Measurements from ENCODE around the gene FGF18. TPM values are rescaled to one million over a fixed set of nuclear protein-coding genes. Genes with fewer than 3 reads are reported as not detected.

FGF18 gene
- total and polyA plus RNA-seq, 9 donors = 0.27 to 7.9 (median 0.53) TPM; not detected in 1

DNA sequence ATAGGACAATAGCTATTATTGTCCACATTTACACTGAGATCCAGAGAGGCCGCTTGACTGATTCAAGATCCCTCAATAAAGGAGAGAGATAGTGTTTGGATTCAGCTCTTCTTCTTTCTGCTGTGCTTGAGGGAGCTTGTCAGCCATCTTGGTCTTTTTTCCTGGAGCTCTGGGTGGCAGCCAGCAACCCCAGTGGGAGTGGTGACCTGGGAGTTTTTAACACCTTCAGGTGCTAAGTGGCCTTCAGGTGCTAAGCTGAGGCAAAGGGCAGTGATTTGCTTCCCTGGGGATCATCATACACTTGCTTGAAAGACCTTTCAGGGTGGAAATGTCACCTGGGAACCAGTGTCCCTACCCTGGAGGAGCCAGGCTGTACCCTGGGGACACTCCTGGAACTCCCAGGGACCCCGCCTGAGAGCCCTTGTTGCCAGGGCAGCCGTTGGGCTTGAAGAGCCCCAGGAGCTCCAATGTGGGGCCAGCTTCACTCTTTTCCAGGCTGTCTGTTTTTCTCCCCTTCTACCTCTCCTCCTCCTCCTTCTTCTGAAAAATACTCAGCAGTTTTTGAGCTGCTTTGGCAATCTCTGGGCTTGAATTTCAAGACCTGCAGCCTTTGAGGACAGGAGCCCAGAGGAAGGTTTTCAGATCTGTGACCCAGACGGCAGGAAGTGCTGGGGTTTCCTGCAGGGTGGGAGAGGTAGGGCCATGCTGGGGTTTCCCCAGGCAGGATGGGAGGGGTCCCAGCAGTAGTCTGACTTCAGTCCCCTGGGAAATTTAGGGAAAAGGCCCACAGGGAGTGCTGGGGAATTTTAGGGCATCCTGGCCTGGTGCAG, 59.7 kb downstream of the FGF18 start:
- Histone ChIP-seq H3K27ac (no peak overlapping the region), H3K4me1 (ENCODE audit: insufficient read depth) (no peaks in the 10 kb centered on the region), H3K27me3 (no peaks in the 10 kb centered on the region), H3K9me3 (no peaks in the 10 kb centered on the region), H3K4me3 (no peak overlapping the region), H3K36me3 (no peaks in the 10 kb centered on the region)
- intact Hi-C loops (cut with DNase I) = no loop called here
- WGBS, 3 donors = 75 to 86% (median 78%) methylated on average over 4 of the region's 4 CpGs
- no peak for DNase-seq
- TF ChIP-seq POLR2A (IDR thresholded peaks at IDR 0.05) (no peak), EP300 (IDR thresholded peaks at IDR 0.05) (no peak)
- TF ChIP-seq, protein P1, sequence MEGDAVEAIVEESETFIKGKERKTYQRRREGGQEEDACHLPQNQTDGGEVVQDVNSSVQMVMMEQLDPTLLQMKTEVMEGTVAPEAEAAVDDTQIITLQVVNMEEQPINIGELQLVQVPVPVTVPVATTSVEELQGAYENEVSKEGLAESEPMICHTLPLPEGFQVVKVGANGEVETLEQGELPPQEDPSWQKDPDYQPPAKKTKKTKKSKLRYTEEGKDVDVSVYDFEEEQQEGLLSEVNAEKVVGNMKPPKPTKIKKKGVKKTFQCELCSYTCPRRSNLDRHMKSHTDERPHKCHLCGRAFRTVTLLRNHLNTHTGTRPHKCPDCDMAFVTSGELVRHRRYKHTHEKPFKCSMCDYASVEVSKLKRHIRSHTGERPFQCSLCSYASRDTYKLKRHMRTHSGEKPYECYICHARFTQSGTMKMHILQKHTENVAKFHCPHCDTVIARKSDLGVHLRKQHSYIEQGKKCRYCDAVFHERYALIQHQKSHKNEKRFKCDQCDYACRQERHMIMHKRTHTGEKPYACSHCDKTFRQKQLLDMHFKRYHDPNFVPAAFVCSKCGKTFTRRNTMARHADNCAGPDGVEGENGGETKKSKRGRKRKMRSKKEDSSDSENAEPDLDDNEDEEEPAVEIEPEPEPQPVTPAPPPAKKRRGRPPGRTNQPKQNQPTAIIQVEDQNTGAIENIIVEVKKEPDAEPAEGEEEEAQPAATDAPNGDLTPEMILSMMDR (IDR thresholded peaks at IDR 0.05) = no peak

DNA sequence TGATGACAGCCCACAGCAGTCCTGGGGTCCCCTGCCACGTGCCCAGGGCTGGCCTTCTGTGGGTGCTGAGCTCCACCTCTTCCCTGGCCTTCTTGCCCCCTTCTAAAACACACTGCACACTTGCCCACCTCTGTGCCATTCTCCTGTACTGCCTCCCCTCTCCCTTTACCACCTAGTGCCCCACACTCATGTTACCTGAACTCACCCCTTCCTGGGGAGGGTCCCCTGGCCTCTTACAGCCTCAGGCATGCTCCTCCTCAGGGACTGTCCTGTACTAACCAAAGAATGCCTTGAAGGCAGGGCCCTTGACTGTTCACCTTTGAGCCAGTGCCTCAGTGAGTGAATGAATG, 60.3 kb downstream of the FGF18 start:
- TF ChIP-seq EP300 (IDR thresholded peaks at IDR 0.05) = no peak
- TF ChIP-seq POLR2A (IDR thresholded peaks at IDR 0.05) = no peak
- TF ChIP-seq, protein P1 (IDR thresholded peaks at IDR 0.05) = no peak
- intact Hi-C loops (cut with DNase I) = no loop called here
- WGBS, 3 donors = 65 to 100% (median 81%) methylated on average over 1 of the region's 1 CpG

DNA sequence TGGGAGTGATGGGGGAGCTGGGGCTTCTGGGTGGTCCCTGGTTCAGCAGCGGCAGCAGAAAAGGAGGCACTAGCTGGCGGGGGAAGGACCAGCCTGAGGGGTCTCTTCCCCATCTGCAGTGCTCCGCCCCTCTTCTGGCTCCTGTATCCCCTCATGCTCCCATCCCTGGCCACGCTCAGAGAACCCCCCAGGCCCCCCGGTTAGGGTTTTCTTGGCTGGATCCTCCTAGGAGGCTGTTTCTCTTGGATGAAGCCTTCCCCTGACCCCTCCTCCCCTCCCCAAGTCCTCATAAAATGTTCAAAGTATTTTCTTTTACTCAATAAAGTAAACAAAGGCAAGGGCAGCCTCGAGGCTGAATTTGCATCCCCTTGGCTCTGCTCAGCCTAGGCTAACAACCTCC, 60.8 kb downstream of the FGF18 start:
- no peak for DNase-seq
- H3K4me3 ChIP-seq = no peak overlapping the region
- 56 to 72% (median 68%) methylated on average over 6 of the region's 6 CpGs for WGBS, 3 donors
- no peaks in the 10 kb centered on the region for H3K36me3 ChIP-seq
- TF ChIP-seq, protein P1 (IDR thresholded peaks at IDR 0.05) = no peak
- no peak for TF ChIP-seq EP300 (IDR thresholded peaks at IDR 0.05)
- TF ChIP-seq POLR2A (IDR thresholded peaks at IDR 0.05) = no peak
- no peaks in the 10 kb centered on the region for H3K27me3 ChIP-seq
- intact Hi-C loops (cut with DNase I) = no loop called here
- H3K9me3 ChIP-seq = no peaks in the 10 kb centered on the region
- no peak overlapping the region for H3K27ac ChIP-seq
- no peaks in the 10 kb centered on the region for H3K4me1 ChIP-seq (ENCODE audit: insufficient read depth)

More for the DNA sequence above, 60.3 kb downstream of the FGF18 start:
- H3K27me3 ChIP-seq = no peaks in the 10 kb centered on the region
- H3K36me3 ChIP-seq = no peaks in the 10 kb centered on the region
- no peak for DNase-seq
- no peaks in the 10 kb centered on the region for H3K4me1 ChIP-seq (ENCODE audit: insufficient read depth)
- no peak overlapping the region for H3K27ac ChIP-seq
- H3K9me3 ChIP-seq = no peaks in the 10 kb centered on the region
- no peak overlapping the region for H3K4me3 ChIP-seq

DNA sequence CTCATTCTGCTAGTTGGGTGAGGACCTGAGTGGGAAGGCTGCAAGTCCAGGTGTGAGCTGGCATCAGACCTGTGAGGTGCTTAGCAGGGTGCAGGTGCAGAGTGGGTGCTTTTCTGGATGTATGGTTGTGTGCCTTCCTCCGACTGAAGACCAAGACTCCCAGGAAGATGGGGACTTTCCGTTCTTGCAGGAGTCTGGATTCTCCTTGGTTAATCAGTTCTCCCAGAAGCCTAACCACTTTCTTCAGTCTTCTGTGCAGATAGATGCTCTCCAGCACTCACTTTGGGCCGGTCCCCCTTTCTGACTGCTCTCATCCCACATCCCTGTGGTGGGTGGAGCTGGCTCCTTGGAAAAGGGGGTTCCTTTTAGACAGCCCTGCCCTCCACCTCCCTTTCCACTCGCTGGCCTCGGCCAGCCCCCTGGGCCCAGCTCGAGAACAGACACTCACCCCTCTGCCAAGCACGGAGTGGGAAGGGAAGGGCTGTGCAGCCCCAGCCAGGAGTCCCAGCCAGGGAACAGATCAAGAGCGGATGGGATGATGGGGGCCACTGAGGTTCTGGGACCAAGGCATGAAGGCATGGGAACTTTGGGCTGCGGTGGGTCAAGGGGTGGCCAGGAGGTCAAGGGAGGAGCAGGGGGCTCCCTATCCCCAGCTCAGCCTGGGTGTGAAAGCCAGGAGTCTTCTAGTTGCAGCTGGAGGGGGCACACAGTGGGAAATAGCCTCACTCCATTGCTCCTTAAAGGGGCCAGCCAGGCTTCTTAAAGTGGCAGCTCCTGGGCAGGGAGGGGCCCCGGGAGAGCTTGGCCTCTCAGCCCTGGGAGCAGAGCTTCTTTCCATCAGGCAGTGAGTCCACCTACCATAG, 62.4 kb downstream of the FGF18 start:
- no peak for DNase-seq
- 64 to 87% (median 85%) methylated on average over 9 to 10 of the region's 10 CpGs for WGBS, 3 donors
- intact Hi-C loops (cut with DNase I) = no loop called here

More for the DNA sequence above, 62.4 kb downstream of the FGF18 start:
- no peaks in the 10 kb centered on the region for H3K4me1 ChIP-seq (ENCODE audit: insufficient read depth)
- no peak overlapping the region for H3K4me3 ChIP-seq
- H3K27me3 ChIP-seq = no peaks in the 10 kb centered on the region
- TF ChIP-seq EP300 (IDR thresholded peaks at IDR 0.05) (no peak), POLR2A (IDR thresholded peaks at IDR 0.05) (no peak)
- TF ChIP-seq, protein P1 (IDR thresholded peaks at IDR 0.05) = no peak
- no peaks in the 10 kb centered on the region for H3K9me3 ChIP-seq
- no peak overlapping the region for H3K27ac ChIP-seq
- H3K36me3 ChIP-seq = no peaks in the 10 kb centered on the region
